Endothelial cell of umbilical vein (primary cell): ENCODE data around the gene HSD3B7. TPM values are rescaled to one million over a fixed set of nuclear protein-coding genes. Genes with fewer than 3 reads are reported as not detected.

Source experiments
- BruUV-seq: library from RNA; stranded (reverse); fragments of 400-500 nt; replicated peaks from 2 replicates; lab custom pipeline; 2021; lab: Mats Ljungman, UMichigan
- CTCF ChIA-PET: fragments of 300-600, 350-600 bp; sonication (Branson Sonifier 250); formaldehyde crosslinking; loops from one replicate; lab custom pipeline; 2021; ENCODE audit warnings: antibody characterized with exemption, inconsistent platforms; lab: Charles Lee
- POLR2A ChIA-PET: fragments of 300-600, 350-600 bp; sonication (Branson Sonifier 250); formaldehyde crosslinking; loops from one replicate; lab custom pipeline; 2021; ENCODE audit warnings: antibody characterized with exemption, inconsistent platforms; lab: Charles Lee
- DNase-seq: peaks from one replicate; pipeline ENCODE4 v3.0.0-alpha.2; 2011; ENCODE audit warnings: low read depth, low spot score
- FAIRE-seq: peaks from 2 replicates; lab custom pipeline; 2011; peaks lifted over from hg19 to GRCh38; lab: Jason Lieb, UNC
- H2AFZ ChIP-seq: 2 replicates; pipeline ENCODE4 v1.6.0; 2012; ENCODE audit warnings: low read depth, low read length, control low read depth, inconsistent platforms
- H3K27ac ChIP-seq: 2 replicates; pipeline ENCODE4 v1.5.1; 2011; ENCODE audit warnings: low read depth, mild to moderate bottlenecking, control low read depth, low read length, moderate library complexity; ENCODE audit not compliant: insufficient read depth
- H3K27me3 ChIP-seq, 2 experiments: 2 replicates each; pipeline versions ENCODE4 v1.6.0 to v1.6.1; 2011; ENCODE audit warnings: low read length in 2 of 2, mixed read lengths in 1 of 2; ENCODE audit not compliant: control insufficient read depth in 2 of 2, insufficient read depth in 2 of 2
- H3K36me3 ChIP-seq, 2 experiments: 2 replicates in 1 of 2; 3 replicates in 1 of 2; pipeline ENCODE4 v1.5.1; 2011; ENCODE audit warnings: low read length in 2 of 2, mild to moderate bottlenecking in 1 of 2, moderate library complexity in 1 of 2; ENCODE audit not compliant: control insufficient read depth in 2 of 2, insufficient read depth in 2 of 2; ENCODE audit errors: extremely low read depth in 1 of 2
- H3K4me1 ChIP-seq: 3 replicates; pipeline ENCODE4 v1.5.1; 2011; ENCODE audit warnings: mild to moderate bottlenecking, low read length; ENCODE audit not compliant: control insufficient read depth, insufficient read depth; ENCODE audit errors: extremely low read depth
- H3K4me2 ChIP-seq: 2 replicates; pipeline ENCODE4 v1.6.1; 2011; ENCODE audit warnings: low read length, control low read depth, mixed read lengths; ENCODE audit not compliant: insufficient read depth
- H3K4me3 ChIP-seq, 3 experiments: fragments of 200-600 bp in 1 of 3; sonication (generic), shearing (Covaris generic) in 1 of 3; replicated peaks in 1 of 3; 2 replicates each; pipeline ENCODE4 v1.5.1; 2011 to 2016; ENCODE audit warnings: control low read depth in 3 of 3, low read length in 3 of 3, mild to moderate bottlenecking in 2 of 3, inconsistent platforms in 1 of 3, low read depth in 1 of 3, moderate library complexity in 1 of 3; ENCODE audit not compliant: insufficient read depth in 1 of 3
- H3K79me2 ChIP-seq: 2 replicates; pipeline ENCODE4 v1.6.0; 2012; ENCODE audit warnings: low read length, inconsistent platforms; ENCODE audit not compliant: control insufficient read depth, insufficient read depth
- H3K9ac ChIP-seq: replicated peaks from 2 replicates; pipeline ENCODE3; 2011; ENCODE audit warnings: low read length, control low read depth; ENCODE audit not compliant: insufficient read depth; ENCODE audit errors: extremely low read depth
- H3K9me1 ChIP-seq: replicated peaks from 3 replicates; pipeline ENCODE4 v1.6.0; 2011; ENCODE audit warnings: mild to moderate bottlenecking, low read length; ENCODE audit not compliant: control insufficient read depth, insufficient read depth; ENCODE audit errors: extremely low read depth
- H3K9me3 ChIP-seq: replicated peaks from 2 replicates; pipeline ENCODE4 v1.5.1; 2012; ENCODE audit warnings: low read length, inconsistent platforms; ENCODE audit not compliant: control insufficient read depth, insufficient read depth
- H4K20me1 ChIP-seq: replicated peaks from 2 replicates; pipeline ENCODE3; 2011; ENCODE audit warnings: mild to moderate bottlenecking, low read length; ENCODE audit not compliant: control insufficient read depth, insufficient read depth; ENCODE audit errors: extremely low read depth
- CTCF ChIP-seq, 2 donors: IDR thresholded peaks; 1 replicate in 1 of 2; 2 replicates in 1 of 2; pipeline ENCODE4 v1.5.1; 2011; ENCODE audit warnings: low read length in 2 of 2, mild to moderate bottlenecking in 2 of 2, moderate library complexity in 2 of 2, control low read depth in 1 of 2, inconsistent platforms in 1 of 2, low read depth in 1 of 2; ENCODE audit not compliant: insufficient read depth in 1 of 2; ENCODE audit errors: extremely low read depth in 1 of 2
- EZH2 ChIP-seq: IDR thresholded peaks from 2 replicates; pipeline ENCODE4 v1.6.1; 2012; ENCODE audit warnings: borderline replicate concordance, low read depth, mild to moderate bottlenecking, moderate library complexity, low read length, inconsistent platforms; ENCODE audit not compliant: severe bottlenecking
- FOS ChIP-seq: IDR thresholded peaks from 2 replicates; pipeline ENCODE4 v1.6.1; 2011; ENCODE audit warnings: mild to moderate bottlenecking, low read length, moderate library complexity, borderline replicate concordance; ENCODE audit not compliant: insufficient read depth
- MAX ChIP-seq: IDR thresholded peaks from 2 replicates; pipeline ENCODE4 v1.6.1; 2011; ENCODE audit not compliant: insufficient read depth, insufficient read length
- POLR2A ChIP-seq: IDR thresholded peaks from 2 replicates; pipeline ENCODE4 v1.6.1; 2012; ENCODE audit warnings: low read depth, mild to moderate bottlenecking, control low read depth, low read length
- POLR2AphosphoS5 ChIP-seq: IDR thresholded peaks from 2 replicates; pipeline ENCODE4 v1.6.1; 2012; ENCODE audit warnings: low read depth, mild to moderate bottlenecking, control low read depth, low read length, moderate library complexity; ENCODE audit not compliant: insufficient read depth
- dilution Hi-C: fragments of 300-500 bp; cut with MboI; formaldehyde crosslinking; loops from one replicate; pipeline ENCODE4 v1.15.0; 2019; ENCODE audit warnings: low sequenced_read_pairs; ENCODE audit not compliant: extremely low pct_ligation_motif_present
- intact Hi-C: fragments of 100-400 bp; cut with micrococcal nuclease; formaldehyde crosslinking; loops from one replicate; pipeline ENCODE4 v1.10.0; 2022
- polyA plus RNA-seq, 4 experiments: library from polyadenylated mRNA; depleted of rRNA in 3 of 4; stranded (reverse) in 3 of 4; unstranded in 1 of 4; fragments of >200 nt; gene quantifications; 2 replicates each; pipeline versions ENCODE4 v1.2.1 to v1.2.3, GENCODE V29; 2011 to 2012; ENCODE audit warnings: missing spikeins in 1 of 4
- total RNA-seq: library from RNA; stranded (reverse); gene quantifications from 2 replicates; pipeline ENCODE4 v1.2.3, GENCODE V29; 2021

The HSD3B7 gene
- total and polyA plus RNA-seq, 2 donors (not counting 3 experiments of a cell fraction or from before 2014, with no cell fraction given): 3.5 to 4.8 TPM

- no peaks in the 10 kb centered on the region for H4K20me1 ChIP-seq
- no peaks in the 10 kb centered on the region for H3K36me3 ChIP-seq
- peaks cover 4% of the 10 kb centered on the region for H3K79me2 ChIP-seq
- no peak overlapping the region for H2AFZ ChIP-seq
- H3K9me1 ChIP-seq: no peaks in the 10 kb centered on the region
- no TSS peak for BruUV-seq
- H3K4me3 ChIP-seq: no peak overlapping the region
- dilution Hi-C loops: no loop called here
- no peak overlapping the region for H3K9ac ChIP-seq
- TF ChIP-seq CTCF (IDR thresholded peaks at IDR 0.05; ENCODE audit: extremely low read depth in 1 of 2, insufficient read depth in 1 of 2, low read depth in 1 of 2, low read length in 2 of 2): no peak
- FAIRE-seq: no peak
- ChIA-PET POLR2A (no interaction called here), CTCF (no interaction called here)
- no peaks in the 10 kb centered on the region for H3K9me3 ChIP-seq
- H3K27me3 ChIP-seq: no peaks in the 10 kb centered on the region
- H3K27ac ChIP-seq: no peak overlapping the region
- DNase-seq: no peak
- intact Hi-C loops: loop anchor here (5.0 kb wide), 1 partner anchor 128 kb away; no protein-coding TSS in a partner anchor
- peaks cover 7% of the 10 kb centered on the region for H3K4me1 ChIP-seq
- no peak overlapping the region for H3K4me2 ChIP-seq
Measured at GRCh38 chr16:31029272-31029671, 44.3 kb downstream of the HSD3B7 start.

- H3K27me3 ChIP-seq: no peaks in the 10 kb centered on the region
- POLR2A ChIA-PET: no interaction called here
- no TSS peak for BruUV-seq
Measured at GRCh38 chr16:31031276-31031675, 46.3 kb downstream of the HSD3B7 start.

More at GRCh38 chr16:31031276-31031675, 46.3 kb downstream of the HSD3B7 start:
- intact Hi-C loops (no loop called here), dilution Hi-C loops (no loop called here)
- Histone ChIP-seq H3K27ac (no peak overlapping the region), H3K4me3 (no peak overlapping the region), H3K9me1 (no peaks in the 10 kb centered on the region), H3K4me2 (no peak overlapping the region), H3K36me3 (peaks cover 2 to 3% of the 10 kb centered on the region in 2 experiments), H3K9me3 (no peaks in the 10 kb centered on the region), H4K20me1 (no peaks in the 10 kb centered on the region), H3K4me1 (peaks cover 11% of the 10 kb centered on the region), H3K79me2 (peaks cover 12% of the 10 kb centered on the region), H3K9ac (no peak overlapping the region), H2AFZ (no peak overlapping the region)
- FAIRE-seq (no peak), DNase-seq (no peak)
- TF ChIP-seq POLR2AphosphoS5: no peak
- TF ChIP-seq POLR2A: no peak
- TF ChIP-seq MAX: no peak
- no peak for TF ChIP-seq FOS
- no peak for TF ChIP-seq EZH2
- CTCF ChIA-PET: no interaction called here
